GM13977 (cell line): ENCODE results near the gene TACR1.

Experiments used
- DNase-seq: peaks from one replicate; pipeline ENCODE4 v3.0.0; 2012; ENCODE audit warnings: low spot score
- in situ Hi-C: fragments of 300-500 bp; cut with MboI; formaldehyde crosslinking; loops from one replicate; pipeline ENCODE4 v1.12.0; 2022; ENCODE audit warnings: low sequenced_read_pairs, low pct_unique_long_range_greater_than_20kb, mixed read lengths, inconsistent platforms; ENCODE audit not compliant: unreplicated experiment
- TF ChIP-seq, protein P1 (sequence below): IDR thresholded peaks from 2 replicates; pipeline ENCODE4 v1.5.1; 2012; ENCODE audit warnings: mild to moderate bottlenecking, control low read depth; ENCODE audit not compliant: insufficient read depth; ENCODE audit errors: extremely low read depth, missing control alignments

Gene TACR1

DNA sequence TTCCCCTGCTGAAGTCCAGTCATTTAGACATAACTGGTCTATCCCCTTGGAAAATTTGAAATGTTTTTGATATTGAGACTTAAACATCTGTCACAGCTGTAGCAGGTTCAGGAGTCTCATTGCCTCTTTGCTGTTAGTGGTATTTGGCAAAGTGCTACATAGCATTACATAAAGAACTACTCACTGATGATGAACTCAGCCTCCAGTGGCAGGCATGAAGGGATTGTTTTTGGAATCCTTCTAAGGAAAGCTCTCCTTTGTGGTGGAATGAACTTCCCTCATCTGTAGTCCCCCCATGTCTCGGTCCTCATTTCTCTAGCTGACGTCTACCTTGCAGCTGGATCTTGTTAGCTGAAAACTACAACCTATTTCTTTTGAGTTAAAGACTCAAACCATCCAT, 111.6 kb downstream of the TACR1 start:
- TF ChIP-seq, protein P1, sequence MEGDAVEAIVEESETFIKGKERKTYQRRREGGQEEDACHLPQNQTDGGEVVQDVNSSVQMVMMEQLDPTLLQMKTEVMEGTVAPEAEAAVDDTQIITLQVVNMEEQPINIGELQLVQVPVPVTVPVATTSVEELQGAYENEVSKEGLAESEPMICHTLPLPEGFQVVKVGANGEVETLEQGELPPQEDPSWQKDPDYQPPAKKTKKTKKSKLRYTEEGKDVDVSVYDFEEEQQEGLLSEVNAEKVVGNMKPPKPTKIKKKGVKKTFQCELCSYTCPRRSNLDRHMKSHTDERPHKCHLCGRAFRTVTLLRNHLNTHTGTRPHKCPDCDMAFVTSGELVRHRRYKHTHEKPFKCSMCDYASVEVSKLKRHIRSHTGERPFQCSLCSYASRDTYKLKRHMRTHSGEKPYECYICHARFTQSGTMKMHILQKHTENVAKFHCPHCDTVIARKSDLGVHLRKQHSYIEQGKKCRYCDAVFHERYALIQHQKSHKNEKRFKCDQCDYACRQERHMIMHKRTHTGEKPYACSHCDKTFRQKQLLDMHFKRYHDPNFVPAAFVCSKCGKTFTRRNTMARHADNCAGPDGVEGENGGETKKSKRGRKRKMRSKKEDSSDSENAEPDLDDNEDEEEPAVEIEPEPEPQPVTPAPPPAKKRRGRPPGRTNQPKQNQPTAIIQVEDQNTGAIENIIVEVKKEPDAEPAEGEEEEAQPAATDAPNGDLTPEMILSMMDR = no peak
- in situ Hi-C loops = no loop called here
- no peak for DNase-seq

DNA sequence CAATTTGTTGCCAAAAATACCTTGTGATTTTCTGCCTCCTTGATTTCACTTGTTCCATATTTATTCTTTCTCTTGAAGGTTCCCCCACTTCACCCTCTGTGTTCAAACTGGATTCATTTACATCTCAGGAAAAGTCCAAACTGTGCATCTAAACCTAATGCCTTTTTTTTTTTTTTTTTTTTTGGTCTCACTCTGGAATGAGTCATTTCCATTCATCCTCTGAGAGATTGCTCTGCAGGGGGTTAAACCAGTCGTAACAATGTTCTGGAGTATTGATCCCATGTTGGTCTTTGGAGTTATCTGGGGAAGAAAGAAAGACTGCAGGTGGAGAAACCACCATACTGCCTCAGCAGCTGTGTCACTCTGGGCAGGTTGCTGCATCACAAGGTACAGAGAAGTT, 119.7 kb downstream of the TACR1 start:
- in situ Hi-C loops = no loop called here
- no peak for DNase-seq
- TF ChIP-seq, protein P1 = no peak

DNA sequence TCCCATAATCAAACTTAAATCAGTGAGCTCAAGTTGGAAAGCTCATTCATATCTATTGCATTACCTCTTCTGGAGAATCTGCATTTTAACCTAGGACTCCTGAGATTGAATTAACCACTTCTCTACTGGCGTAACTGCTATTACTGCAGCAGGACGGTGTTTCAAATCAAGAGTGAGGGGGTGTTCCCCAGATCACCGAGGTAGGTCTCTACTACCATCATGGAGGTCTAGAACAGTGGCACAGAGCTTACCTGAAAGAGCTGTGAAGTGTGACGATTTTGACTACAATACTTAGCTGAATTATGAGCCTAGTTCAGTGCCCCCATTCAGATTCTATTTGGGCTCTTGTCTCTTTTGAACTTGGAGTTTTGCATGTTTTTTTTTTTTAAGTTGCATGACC, 121.4 kb downstream of the TACR1 start:
- in situ Hi-C loops = no loop called here
- TF ChIP-seq, protein P1 = no peak
- peak; percentile 32 for DNase-seq

DNA sequence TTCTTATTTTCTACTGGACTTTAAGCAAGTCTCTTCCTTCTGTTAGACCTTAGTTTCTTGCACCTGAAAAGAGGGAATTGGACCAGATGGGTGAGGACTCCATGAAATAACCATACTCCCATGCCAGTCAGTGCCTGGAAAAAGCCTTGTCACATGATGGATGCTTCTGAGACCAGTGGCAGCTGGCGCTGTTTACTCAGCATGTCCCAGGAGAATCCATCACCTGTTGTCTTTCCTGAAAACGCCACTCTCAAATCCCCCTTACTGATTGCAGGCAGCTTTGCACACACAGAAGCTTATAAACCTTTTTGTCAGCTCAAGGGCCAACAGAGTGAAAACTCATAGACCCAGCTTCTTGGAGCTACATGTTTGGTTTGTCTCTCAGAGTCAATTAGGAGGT, 123.2 kb downstream of the TACR1 start:
- in situ Hi-C loops = no loop called here
- TF ChIP-seq, protein P1 = no peak
- DNase-seq = no peak

DNA sequence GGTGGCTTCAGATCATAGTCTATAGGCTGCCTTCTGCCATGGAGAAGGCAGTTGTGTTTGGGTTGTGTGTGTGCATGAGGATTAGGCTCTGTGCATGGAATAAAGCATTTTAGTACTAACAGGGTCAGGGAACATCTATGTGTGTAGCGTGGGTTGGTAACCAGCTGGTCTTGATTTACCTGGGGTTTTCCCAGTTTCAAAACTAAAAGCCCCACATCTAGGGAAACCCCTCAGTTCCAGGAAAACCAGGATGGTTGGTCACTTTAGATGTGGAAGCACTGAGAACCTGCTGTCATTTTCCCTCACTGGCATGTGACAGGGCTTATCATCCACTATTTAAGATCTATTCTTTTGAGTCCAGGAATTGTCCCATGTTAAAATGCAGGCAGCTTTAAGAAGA, 124.6 kb downstream of the TACR1 start:
- in situ Hi-C loops = loop anchor here (25.0 kb wide), 1 partner anchor 538 kb away; no protein-coding TSS in a partner anchor
- no peak for DNase-seq
- TF ChIP-seq, protein P1 = no peak

DNA sequence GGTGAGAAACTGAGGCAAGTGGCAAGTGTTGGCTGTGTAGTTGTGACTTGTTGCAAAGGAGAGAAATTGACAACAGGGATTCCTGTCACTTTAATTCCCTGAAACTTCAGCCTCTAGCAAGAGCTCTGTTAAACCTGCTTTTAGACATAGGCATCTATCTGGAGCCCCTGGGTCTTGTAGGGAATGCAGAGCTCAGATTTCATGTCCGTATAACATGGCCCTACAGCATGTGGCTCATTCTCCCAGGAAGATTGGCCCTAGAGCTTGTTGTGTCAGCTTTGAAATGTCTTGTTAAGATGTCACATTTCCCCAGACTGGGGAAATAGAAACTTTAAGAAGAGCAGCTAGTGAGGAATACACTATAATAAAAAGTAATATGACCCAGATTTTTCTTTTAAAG, 125.1 kb downstream of the TACR1 start:
- DNase-seq = no peak
- TF ChIP-seq, protein P1 = no peak
- in situ Hi-C loops = loop anchor here (25.0 kb wide), 1 partner anchor 538 kb away; no protein-coding TSS in a partner anchor

DNA sequence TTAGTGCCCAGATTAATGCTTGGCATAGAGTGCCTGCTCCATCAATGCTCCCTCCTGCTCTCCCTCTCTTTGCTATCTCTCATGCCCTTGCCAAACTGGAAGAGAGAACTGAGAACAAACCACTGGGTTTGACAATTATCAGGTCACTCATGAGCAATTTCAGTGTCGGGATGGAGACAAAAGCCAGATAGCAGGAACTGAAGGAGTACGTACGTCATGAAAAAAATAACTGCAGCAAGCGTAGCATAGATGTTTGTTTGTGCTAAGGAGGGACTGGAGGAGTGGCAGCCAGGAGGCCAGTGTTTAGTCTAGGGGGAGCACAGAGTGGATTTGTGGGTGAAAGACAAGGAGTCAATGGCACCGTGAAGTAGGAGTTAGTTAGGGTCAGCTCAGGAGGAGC, 127.6 kb downstream of the TACR1 start:
- TF ChIP-seq, protein P1 = no peak
- DNase-seq = no peak
- in situ Hi-C loops = loop anchor here (25.0 kb wide), 1 partner anchor 541 kb away; no protein-coding TSS in a partner anchor
